NAMALWA (cell line): Measurements from ENCODE around the gene GRID1.

Experiments
- DNase-seq: peaks from one replicate; pipeline ENCODE4 v3.0.0-alpha.2; 2015; ENCODE audit warnings: low spot score

GRID1 gene

DNA sequence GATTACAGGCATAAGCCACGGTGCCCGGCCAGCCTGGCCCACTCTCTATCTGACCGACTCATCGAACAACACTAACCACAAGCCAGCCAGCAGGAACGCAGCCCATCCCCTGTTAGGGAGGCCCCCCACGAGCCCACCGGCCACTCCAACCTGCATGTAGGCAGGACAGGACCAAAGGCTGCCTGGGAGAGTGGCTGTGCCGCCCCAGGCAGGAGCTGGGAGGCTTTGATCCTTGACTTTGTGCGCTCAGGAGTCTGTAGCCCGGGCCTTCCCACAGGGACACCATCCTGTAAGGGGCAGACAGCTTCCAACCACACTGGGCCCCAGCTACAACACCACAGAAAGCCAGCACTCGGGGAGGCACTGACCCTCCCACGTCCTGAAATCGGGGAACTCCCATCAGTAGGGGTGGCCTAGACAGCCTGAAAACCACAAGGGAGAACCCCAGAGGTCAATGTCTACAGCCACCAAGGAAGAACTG, 29.4 kb downstream of the GRID1 start:
- DNase-seq: no peak

DNA sequence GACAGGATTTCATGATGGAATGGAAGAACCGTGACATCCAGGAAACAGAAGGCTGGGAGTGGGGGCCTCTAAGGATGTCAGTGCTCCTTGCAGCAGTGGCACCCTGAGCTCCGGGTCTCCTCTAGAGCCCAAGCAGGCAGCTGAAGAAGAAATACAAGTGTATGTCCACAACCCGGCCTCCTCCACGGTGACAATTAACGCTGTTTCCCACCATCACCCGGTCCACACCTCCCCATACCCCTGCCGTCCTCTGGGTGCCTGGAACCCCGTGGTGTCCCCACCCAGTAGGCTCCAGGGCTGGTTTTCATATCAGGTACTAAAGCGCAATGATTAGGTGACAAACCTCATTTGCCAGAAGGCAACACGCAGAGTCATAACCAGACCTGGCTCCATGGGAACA, 30.3 kb downstream of the GRID1 start:
- DNase-seq: no peak

DNA sequence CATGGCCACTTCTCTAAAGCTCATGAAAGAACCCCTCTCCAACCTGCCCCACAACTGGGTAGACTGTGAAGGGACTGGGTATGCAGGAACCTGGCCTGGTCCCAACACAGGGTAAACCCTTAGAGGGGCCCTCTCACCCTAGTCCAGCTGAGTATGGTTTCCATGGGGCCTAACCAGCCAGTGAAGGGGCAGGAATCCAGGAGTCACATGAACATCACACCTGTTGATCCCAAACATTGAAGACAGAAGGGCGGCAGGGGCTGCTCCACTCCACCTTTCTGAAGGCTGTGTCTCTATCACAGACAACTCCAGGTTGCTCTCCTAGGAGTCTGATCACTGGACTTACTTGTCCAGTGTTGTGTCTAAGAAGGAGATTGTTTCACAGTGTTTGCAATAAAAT, 30.8 kb downstream of the GRID1 start:
- DNase-seq: no peak

DNA sequence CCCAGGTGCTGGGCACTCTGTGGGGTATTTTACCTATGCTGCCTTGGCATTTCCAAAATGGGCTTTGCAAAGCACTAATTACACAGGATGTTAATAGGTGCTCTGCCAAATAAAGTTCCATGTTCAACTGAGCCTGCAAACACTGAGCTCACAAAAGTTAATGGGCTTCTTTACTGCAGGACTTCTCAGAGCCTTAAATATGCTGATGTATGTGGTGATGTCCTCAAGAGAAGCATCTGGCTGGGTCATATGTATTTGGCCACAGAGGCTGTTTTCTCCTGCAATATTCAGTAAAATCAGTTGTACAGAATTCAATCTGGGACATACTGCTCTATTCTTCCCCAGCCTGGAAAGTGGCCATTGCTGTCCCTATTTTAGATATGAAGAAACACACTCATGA, 31.3 kb downstream of the GRID1 start:
- DNase-seq: no peak

DNA sequence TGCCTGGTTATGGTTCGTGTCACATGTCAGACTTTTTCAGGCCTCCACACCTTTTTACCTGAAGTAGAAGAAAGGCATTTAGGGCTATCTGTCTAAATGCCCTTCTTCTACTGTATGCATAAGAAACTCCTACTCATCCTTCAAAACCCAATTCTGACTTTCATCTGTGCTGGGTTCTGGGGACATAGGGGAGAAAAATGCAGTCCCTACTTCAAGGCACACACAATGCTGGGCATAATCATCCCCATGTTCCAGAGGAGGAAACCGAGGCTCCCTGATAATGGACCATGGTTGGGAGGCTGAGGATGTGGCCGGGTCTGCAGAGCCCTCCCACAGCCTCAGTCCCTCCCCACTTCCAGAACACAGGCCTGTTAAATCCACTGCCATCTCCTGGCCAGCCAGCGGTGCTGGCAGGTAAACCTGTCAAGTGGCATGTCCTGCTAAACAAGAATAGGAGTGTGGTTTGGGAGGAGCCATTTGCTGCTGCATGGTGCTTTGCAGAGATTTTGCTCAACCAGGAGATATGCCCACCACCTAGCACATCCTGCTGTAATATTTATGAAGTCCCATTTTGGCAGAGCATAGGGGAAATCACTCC, 32.0 kb downstream of the GRID1 start:
- no peak for DNase-seq

DNA sequence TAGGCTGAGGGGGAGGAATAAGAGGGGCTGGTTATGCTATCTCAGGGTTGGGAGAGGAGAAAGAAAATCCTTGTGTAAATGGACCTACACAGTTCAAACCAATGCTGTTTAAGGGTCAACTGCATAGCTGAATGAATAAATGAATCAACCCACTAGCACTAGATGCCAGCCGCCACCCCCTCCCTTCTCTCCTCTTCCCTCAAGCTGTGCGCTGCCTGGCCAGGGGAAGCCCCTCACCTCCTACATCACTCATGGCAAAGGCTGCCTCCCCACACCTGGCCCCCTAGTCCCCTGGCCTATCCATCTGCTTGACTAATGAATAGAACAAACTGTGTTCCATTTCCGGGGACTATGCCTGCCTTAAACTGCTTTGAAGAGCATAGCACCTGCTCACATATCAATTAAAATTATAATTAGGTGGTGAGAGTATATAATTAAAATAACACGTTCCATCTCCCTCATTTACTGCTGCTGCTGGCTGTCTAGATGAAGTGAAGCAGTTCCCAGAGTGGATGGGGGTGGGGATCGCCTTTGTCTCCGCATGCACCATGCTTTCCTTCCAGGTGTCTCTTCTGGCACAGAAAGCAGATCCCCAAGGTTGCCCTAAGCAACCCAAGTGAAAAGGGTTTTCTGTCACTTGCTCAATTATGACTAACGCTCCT, 32.6 kb downstream of the GRID1 start:
- no peak for DNase-seq

GRCh38 chr10:86331861-86332260, 34.7 kb downstream of the GRID1 start:
- DNase-seq: no peak

DNA sequence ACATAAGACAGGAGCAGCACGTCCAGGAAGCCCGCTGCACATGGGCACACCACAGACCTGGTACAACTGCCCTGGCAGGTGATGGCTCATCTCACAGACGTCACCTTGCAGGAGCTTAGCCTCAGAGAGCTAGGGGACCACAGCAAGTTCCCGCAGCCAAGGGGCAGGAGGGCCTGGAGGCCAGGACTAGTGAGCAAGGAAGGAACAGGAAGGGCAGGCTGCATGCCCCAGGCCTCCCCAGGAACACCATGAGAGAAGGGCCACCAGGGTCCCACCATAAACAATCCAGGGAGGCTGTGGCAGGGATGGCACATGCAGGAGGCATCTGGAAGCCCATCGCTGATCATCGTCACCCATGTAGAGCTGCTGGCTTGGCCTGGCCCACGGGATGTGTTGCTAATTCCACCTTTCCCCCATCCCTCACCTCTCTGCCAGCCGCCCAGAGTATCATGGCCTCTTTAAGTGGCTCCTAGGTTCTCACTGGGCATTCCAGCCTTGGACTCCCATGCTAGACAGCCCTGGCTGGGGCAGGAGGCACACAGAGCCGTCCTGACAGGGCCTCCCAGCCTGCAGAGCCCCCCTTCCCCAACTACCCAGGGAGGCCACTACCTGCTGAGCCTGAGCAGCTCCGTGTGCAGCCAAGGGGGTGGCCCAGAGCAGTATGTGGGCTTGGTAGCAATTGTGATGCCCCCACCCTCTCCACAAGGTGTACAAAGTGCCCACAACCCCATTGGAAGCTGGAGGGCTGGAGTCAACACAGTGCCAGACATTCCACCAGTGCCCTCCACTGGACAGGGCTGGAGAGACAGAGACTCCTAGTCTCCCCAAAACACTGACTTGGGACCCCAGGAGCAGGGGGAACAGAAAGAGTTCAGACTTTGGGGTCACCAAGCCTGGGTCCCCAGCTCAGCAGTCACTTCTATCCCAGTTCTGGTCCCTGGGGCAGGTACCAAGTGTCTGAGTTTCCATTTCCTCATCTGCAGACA, 35.5 kb downstream of the GRID1 start:
- DNase-seq: no peak

DNA sequence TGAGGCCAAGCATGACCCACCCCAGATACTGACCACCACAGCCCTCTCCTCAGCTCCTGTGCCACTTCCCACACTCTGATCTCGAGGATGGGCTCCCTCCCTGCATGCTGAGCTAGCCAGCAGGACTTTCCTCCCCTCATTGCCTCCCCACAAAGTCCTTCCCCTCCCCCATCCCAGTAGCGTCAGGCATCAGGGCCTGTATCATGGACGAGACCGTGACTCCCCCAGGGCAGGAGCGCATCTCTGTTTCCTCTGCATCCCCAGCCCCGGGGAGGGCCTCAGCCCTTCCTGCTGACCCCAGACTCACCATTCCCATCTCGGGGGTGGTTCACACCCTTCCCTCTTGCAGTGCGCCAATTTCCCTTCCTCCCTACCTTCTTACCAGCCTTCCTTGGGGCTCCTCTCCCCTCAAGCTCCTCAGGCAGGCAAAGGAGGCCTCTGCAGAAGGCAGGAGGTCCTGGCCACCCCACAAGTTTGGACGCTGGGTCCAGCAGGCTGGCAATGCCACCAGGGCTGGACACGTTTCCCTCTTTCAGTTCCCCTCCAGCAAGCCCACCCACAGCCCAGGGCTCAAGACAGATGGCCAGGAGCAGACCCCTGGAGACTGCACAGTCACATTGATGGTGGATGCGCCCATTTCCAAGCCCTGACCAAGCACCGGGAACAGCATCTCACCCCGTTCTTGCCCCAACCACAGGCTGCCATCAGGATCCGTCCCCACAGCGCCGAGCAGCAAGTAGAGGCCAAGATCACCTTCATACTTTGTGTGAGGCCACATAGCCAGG, 36.5 kb downstream of the GRID1 start:
- DNase-seq: no peak

DNA sequence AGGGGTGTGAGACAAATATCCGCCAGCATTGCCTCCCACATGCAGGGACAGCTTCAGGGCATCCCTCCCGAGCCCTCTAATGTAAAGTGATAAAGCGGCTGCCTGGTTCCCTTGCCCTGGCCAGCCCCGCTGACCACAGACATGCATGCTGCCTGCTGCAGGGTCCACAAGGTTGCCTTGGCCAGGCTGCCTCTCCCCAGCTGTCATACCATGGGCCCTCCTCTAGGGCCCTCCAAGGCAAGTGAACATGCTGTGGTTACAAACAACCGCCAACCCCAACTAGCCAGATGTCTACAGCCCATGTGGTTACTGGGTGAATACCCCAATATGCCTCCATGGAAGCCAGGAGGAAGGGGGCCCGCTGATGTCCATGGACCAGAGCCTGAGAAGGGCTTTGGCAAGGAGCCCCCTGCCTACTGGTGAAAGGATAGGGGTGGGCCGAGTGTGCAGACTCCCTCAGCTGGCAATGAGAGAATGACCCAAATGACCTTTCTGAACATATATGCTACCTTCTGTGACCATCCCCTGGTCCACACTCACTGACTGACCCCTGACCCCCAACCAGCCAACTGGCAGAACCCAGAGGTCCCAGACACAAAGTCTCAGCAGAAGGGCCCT, 37.4 kb downstream of the GRID1 start:
- DNase-seq: no peak

DNA sequence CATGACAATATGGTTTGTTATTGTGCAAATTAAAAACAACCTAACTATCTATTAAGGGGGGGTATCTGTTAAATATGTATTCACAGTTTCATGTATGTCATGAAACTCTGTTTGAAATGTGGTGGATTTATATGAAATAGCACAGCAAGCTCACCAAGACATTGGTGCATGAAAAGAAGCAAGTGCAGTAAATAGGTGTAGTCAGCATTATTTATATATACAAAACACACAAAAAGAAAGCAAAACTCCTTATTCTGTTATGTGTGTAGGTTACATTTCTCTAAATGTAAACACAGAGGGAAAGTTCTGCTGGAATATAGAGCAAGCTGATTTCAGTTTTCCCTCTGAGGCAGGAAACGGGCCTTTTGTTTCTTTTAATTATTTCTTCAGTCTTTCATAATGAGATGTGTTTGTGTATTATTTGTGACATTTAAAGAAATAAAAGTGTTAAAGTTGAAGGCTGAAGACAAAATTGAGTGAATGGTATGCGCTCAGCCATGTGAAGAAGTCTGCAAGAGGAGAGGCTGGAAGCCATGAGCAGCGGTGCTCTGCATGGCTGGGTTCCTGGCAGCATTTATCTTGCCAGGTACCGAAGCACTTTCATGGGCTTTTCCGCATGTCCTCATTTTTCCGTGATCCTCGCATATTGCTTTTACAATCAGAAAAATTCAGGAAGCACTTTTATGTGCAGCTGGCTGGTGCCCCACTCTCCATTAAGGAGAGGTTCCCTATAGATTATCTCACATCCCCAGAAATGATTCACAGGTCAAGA, 38.5 kb downstream of the GRID1 start:
- no peak for DNase-seq

DNA sequence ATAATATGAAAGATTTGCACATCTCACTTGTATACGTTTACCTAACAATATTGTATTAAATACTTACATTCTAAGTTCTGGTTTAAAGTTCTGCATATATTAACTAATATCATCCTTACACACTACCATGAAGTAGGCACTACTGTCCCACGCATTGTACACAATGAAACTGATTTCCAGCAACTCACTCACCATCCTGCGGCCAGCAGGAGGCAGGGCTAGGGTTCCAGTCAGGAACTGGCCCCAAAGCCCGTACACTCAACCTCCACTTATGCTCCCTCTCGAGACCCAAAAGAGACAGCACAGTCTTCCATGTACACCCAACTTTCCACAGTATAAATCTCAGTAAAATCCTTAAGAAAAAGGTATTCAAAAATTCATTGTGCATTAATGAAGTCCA, 41.4 kb downstream of the GRID1 start:
- DNase-seq: no peak

DNA sequence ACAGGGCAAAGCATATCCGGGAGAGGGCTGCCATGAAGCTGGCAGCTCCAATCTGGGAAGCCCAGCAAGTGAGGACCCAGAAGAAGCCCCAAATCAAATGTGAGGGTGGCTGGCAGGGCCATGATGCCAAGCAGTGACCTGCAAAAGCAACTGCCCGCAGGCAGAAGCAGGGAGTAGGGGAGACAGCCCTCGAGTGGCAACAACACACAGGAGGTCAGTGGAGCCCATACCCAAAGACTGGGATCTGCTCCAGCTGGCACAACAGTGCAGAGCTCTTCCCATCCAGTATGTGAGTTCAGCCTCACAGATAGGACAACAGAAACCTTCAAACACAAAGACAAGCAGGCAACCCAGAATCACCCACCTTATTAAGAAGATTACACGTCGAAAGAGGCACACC, 45.0 kb downstream of the GRID1 start:
- DNase-seq: no peak

DNA sequence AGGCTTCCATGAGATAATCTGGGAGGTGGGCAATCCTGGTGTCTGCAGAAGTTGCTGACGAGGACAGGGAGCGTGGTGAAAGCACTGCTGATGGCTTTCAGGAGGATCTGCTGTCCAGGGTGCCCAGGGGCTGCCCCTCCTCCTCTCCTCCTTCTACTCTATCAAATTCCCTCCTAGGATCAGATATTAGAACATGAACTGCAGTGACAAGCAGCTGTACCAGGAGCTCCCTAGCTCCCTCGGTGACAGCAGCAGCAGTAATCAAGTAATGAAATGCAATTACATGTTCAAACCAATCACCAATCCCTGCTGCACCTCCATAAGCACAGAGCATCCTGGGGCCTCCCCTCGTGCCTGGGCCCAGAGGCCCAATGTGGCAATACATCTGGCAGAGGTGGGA, 46.9 kb downstream of the GRID1 start:
- DNase-seq: no peak

DNA sequence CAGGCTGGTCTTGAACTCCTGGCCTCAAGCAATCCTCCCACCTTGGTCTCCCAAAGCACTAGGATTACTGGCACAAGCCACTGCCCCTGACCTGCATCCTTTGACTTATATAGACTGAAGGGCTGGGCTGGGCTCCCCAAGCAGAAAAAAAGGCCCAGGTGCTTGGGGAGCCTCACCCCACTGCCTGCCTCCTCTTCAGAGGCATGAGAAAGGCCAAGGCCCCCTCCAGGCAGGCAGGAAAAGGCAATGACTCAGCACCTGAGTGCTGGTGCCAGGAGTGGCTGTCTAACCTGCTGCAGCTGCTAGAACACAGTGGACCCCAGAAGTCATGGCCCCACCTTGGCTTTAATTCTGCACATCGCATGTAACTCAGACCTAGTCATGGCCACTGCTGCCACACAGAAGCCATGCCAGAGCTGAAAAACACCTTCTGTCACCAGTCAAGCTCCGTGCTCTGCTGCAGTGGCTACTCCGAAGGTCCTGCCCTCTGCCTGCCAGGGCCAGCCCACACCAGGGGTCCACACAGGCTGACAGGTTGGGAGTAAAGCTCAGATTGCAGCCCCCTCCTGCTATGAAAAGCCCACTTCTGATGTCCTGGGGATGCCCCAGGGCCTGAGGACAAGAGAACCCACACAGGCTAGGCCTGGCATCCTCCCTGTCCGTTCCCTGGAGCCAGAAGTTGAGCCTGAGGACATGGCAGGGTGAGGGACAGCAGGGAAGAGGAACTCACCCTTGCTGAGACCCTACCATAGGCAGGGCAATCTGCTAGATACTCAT, 48.5 kb downstream of the GRID1 start:
- no peak for DNase-seq

- no peak for DNase-seq
Observed at GRCh38 chr10:86316990-86317389, 49.6 kb downstream of the GRID1 start.

- DNase-seq: no peak
Observed at GRCh38 chr10:86316274-86316835, 50.2 kb downstream of the GRID1 start.

DNA sequence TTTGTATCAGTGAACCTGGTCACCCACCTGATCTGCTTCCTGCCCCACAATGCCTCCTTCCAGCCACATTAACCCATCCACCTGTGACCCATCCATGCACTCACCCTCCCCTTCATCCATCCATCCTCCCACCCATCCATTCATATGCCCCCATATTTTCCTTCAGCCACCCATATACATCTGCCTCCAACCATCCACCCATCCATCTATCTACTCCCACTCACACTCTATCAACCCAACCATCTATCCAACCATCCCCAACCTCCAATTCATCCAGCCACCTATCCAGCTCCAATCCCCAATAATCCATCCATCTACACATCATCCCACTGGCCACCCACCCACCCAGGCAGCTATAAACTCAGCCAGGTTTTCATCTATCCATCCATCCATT, 51.0 kb downstream of the GRID1 start:
- no peak for DNase-seq

GRCh38 chr10:86314616-86315548, 51.7 kb downstream of the GRID1 start:
- DNase-seq: no peak
